Activated B cell treated with CpG ODN at 0.5 μM for 24 hours (primary cell): Measurements from ENCODE around the gene GDI1. TPM values are rescaled to one million over a fixed set of nuclear protein-coding genes. Genes with fewer than 3 reads are reported as not detected.

Source experiments
- ATAC-seq: fragments of 200-7000 bp; cut with Tn5 transposase; one replicate; pipeline ENCODE4 v1.10.0; 2021; ENCODE audit warnings: low read depth, mild to moderate bottlenecking, moderate library complexity
- CTCF ChIA-PET: fragments of 350-600 bp; sonication (Branson Sonifier 250); formaldehyde crosslinking; loops from one replicate; lab custom pipeline; 2021; ENCODE audit warnings: antibody characterized with exemption; lab: Charles Lee
- POLR2A ChIA-PET: fragments of 350-600 bp; sonication (Branson Sonifier 250); formaldehyde crosslinking; loops from one replicate; lab custom pipeline; 2021; ENCODE audit warnings: antibody characterized with exemption; lab: Charles Lee
- DNase-seq: peaks from one replicate; pipeline ENCODE4 v3.0.0; 2022
- H3K27ac Mint-ChIP-seq: one replicate; pipeline ENCODE4 v1.8.0; 2020; ENCODE audit warnings: mixed read lengths
- H3K27me3 Mint-ChIP-seq: one replicate; pipeline ENCODE4 v1.8.0; 2021; ENCODE audit warnings: mixed read lengths
- H3K36me3 Mint-ChIP-seq: one replicate; pipeline ENCODE4 v1.8.0; 2021; ENCODE audit warnings: low read depth, mixed read lengths
- H3K4me1 Mint-ChIP-seq: one replicate; pipeline ENCODE4 v1.8.0; 2021; ENCODE audit warnings: mixed read lengths
- H3K4me3 Mint-ChIP-seq: one replicate; pipeline ENCODE4 v1.8.0; 2020; ENCODE audit warnings: mild to moderate bottlenecking, mixed read lengths
- H3K9me3 Mint-ChIP-seq: one replicate; pipeline ENCODE4 v1.8.0; 2020; ENCODE audit warnings: mixed read lengths
- intact Hi-C: fragments of 100-400 bp; cut with micrococcal nuclease; formaldehyde crosslinking; loops from one replicate; pipeline ENCODE4 v1.15.1; 2024
- total RNA-seq: library from RNA; stranded (reverse); gene quantifications from 2 replicates; pipeline ENCODE4 v1.2.3, GENCODE V29; 2022
- TF ChIP-seq, protein P1 (sequence below): fragments of 200-600 bp; IDR thresholded peaks from one replicate; pipeline ENCODE4 v1.8.0; 2022; ENCODE audit warnings: antibody characterized with exemption, mild to moderate bottlenecking

GDI1 gene
- total RNA-seq, 1 donor from 2014 or later = 127 TPM

DNA sequence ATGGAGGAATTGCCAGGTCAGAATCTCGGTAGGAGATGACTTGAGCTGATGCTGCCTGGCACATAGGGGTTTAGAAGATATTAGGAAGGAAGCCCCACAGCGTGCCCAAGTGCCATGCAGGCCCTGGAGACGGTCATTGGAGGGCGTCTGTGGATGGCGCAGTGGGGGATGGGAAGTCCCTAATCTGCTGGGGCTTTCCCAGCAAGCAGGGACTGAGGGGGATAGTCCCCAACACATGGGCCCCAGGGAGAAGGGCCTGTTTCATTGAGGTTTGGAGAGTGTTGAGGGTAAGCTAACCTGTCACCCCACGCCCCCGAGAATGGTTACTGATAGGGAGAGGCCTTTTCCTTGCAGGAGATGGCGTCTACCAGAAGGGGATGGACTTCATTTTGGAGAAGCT, 17.8 kb upstream of the GDI1 start:
- Mint-ChIP-seq H3K9me3 (no peaks in the 10 kb centered on the region), H3K4me1 (peaks cover 10% of the 10 kb centered on the region), H3K27me3 (no peaks in the 10 kb centered on the region), H3K36me3 (peaks cover 2% of the 10 kb centered on the region), H3K4me3 (peak overlapping the region; percentile 1), H3K27ac (no peak overlapping the region)
- DNase-seq (no peak), ATAC-seq (peak; percentile 89)
- intact Hi-C loops = no loop called here
- CTCF ChIA-PET = interaction anchor here (1.1 kb wide), 1 partner anchor 10 kb away, joined by 3 read pairs; the partner anchor contains the start of gene ATP6AP1
- TF ChIP-seq, protein P1, sequence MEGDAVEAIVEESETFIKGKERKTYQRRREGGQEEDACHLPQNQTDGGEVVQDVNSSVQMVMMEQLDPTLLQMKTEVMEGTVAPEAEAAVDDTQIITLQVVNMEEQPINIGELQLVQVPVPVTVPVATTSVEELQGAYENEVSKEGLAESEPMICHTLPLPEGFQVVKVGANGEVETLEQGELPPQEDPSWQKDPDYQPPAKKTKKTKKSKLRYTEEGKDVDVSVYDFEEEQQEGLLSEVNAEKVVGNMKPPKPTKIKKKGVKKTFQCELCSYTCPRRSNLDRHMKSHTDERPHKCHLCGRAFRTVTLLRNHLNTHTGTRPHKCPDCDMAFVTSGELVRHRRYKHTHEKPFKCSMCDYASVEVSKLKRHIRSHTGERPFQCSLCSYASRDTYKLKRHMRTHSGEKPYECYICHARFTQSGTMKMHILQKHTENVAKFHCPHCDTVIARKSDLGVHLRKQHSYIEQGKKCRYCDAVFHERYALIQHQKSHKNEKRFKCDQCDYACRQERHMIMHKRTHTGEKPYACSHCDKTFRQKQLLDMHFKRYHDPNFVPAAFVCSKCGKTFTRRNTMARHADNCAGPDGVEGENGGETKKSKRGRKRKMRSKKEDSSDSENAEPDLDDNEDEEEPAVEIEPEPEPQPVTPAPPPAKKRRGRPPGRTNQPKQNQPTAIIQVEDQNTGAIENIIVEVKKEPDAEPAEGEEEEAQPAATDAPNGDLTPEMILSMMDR = no peak
- POLR2A ChIA-PET = interaction anchor here (0.7 to 2.0 kb wide), 7 partner anchors 10 to 59 kb away, joined by 3 to 9 read pairs (median 3); partner anchors contain the start of genes ATP6AP1, DNASE1L1 and RPL10

DNA sequence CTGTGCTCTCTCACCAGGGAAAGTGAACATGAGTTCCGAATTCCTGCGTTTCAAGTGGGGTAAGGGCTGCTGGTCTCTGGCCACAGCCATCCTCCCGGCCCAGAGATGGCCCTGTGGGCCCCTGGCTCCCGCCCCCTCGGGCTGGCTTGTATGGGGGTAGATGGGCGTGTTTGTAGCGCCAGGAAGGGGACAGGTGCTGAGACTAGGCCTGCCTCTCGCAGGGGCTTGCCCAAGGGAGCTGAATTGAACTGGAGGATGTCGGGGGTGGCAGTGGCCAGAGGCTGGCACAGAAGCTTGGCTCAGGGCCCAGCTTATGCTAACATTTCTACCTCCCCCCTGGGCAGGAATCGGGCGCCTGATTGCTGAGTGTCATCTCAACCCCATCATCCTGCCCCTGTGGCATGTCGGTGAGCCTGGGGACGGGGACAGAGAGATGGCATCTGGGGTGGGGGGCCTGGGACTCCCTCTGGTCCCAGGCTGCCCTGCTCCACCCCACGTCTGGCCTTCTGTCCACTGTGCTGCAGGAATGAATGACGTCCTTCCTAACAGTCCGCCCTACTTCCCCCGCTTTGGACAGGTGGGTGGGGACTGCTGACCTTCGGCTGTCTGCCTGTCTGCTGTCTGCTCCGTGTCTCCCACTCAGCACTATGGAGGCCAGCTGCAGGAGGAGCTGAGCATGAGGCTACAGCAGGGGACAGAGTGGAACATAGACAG, 17.1 kb upstream of the GDI1 start:
- Mint-ChIP-seq H3K9me3 (no peaks in the 10 kb centered on the region), H3K4me3 (no peak overlapping the region), H3K27me3 (no peaks in the 10 kb centered on the region), H3K36me3 (peaks cover 2% of the 10 kb centered on the region), H3K27ac (no peak overlapping the region), H3K4me1 (peaks cover 10% of the 10 kb centered on the region)
- ATAC-seq = no peak
- DNase-seq = no peak
- intact Hi-C loops = no loop called here
- ChIA-PET POLR2A (interaction anchor here (0.7 to 2.0 kb wide), 6 partner anchors 9 to 58 kb away, joined by 3 to 9 read pairs (median 4); partner anchors contain the start of genes ATP6AP1 and DNASE1L1), CTCF (interaction anchor here (1.1 kb wide), 1 partner anchor 9 kb away, joined by 3 read pairs; the partner anchor contains the start of gene ATP6AP1)
- TF ChIP-seq, protein P1 = no peak

DNA sequence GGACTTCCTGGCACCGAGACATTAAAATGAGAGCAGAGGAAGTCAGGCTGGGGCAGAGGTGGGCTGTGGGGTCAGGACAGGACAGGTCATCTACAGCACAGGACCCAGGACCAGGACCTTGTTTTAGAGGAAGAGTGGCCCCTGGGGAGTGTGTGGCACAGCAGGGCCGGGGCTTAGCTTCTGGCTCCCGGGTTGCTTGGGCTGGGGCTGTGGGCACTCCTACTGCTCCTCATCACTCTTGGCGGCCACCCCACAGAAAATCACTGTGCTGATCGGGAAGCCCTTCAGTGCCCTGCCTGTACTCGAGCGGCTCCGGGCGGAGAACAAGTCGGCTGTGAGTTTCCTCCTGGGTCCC, 16.6 kb upstream of the GDI1 start:
- H3K4me1 Mint-ChIP-seq = peaks cover 8% of the 10 kb centered on the region
- no peak overlapping the region for H3K27ac Mint-ChIP-seq
- no peaks in the 10 kb centered on the region for H3K9me3 Mint-ChIP-seq
- ChIA-PET CTCF (no interaction called here), POLR2A (interaction anchor here (0.6 to 1.8 kb wide), 3 partner anchors 10 to 96 kb away, joined by 3 to 6 read pairs (median 4); no protein-coding TSS in a partner anchor)
- H3K27me3 Mint-ChIP-seq = no peaks in the 10 kb centered on the region
- intact Hi-C loops = no loop called here
- H3K36me3 Mint-ChIP-seq = no peaks in the 10 kb centered on the region
- no peak overlapping the region for H3K4me3 Mint-ChIP-seq
- no peak for DNase-seq
- TF ChIP-seq, protein P1 = no peak
- ATAC-seq = no peak

DNA sequence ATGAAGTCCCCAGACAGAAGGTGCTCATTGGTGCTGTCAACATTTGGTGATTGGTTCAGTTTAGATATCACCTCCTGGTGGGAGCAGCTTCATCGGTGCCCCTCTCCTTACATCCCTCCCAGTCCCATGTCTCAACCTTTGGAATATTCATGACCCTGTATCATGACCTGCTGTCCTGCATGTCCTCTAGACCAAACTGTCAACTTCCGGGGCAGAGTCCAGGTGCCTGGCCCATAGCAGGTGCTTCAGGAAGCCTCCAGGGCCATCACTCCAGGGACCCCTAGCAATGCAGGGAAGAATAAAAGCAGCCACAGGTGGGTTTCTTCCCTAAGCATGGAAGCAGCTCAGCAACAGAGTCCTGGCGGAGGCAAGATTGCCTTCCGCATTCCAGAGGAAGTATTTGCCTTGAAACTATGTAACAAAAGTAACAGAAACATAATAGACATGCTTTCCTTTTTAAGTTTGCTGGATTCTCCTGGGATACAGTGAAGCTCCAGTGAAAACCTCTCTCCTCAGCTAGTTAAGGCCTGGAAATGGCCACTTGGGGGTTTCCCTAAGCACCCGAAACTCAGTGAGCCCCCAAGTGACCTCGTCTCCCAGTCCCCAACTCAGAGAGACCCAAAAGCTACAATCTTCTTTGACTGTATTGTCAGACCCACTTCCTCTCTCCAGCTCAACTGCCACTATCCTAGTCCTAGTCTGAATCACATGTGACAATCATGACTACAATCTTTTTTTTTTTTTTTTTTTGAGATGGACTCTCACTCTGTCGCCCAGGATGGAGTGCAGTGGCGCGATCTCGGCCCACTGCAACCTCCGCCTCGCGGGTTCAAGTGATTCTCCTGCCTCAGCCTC, 9.8 kb upstream of the GDI1 start:
- peaks cover 23% of the 10 kb centered on the region for H3K4me1 Mint-ChIP-seq
- TF ChIP-seq, protein P1 = no peak
- no peaks in the 10 kb centered on the region for H3K27me3 Mint-ChIP-seq
- ATAC-seq (no peak), DNase-seq (no peak)
- H3K36me3 Mint-ChIP-seq = peaks cover 3% of the 10 kb centered on the region
- POLR2A ChIA-PET = interaction anchor here (2.9 kb wide), 2 partner anchors 15 to 30 kb away, joined by 18 to 20 read pairs; partner anchors contain the start of gene RPL10
- H3K4me3 Mint-ChIP-seq = no peak overlapping the region
- no peak overlapping the region for H3K27ac Mint-ChIP-seq
- intact Hi-C loops = no loop called here
- H3K9me3 Mint-ChIP-seq = no peaks in the 10 kb centered on the region
- CTCF ChIA-PET = no interaction called here
